HUES64 (cell line): Measurements from ENCODE around the gene BTC.

ENCODE experiments used
- H3K27ac ChIP-seq: 2 replicates; pipeline ENCODE4 v1.7.0; 2013; ENCODE audit warnings: low read depth, low read length, inconsistent platforms
- H3K27me3 ChIP-seq: 2 replicates; pipeline ENCODE4 v1.6.1; 2013; ENCODE audit warnings: mild to moderate bottlenecking, low read length; ENCODE audit not compliant: insufficient read depth
- H3K36me3 ChIP-seq: 2 replicates; pipeline ENCODE4 v1.6.1; 2013; ENCODE audit warnings: mild to moderate bottlenecking, low read length; ENCODE audit not compliant: insufficient read depth
- H3K4me1 ChIP-seq: 2 replicates; pipeline ENCODE4 v1.6.1; 2013; ENCODE audit warnings: mild to moderate bottlenecking, low read length, moderate library complexity; ENCODE audit not compliant: insufficient read depth
- H3K4me3 ChIP-seq: 2 replicates; pipeline ENCODE4 v1.5.1; 2013; ENCODE audit warnings: mild to moderate bottlenecking, low read length, moderate library complexity
- H3K9ac ChIP-seq: 2 replicates; pipeline ENCODE4 v1.6.1; 2013; ENCODE audit warnings: mild to moderate bottlenecking, low read depth, low read length
- H3K9me3 ChIP-seq: 2 replicates; pipeline ENCODE4 v1.6.1; 2013; ENCODE audit warnings: low read depth, low read length; ENCODE audit not compliant: insufficient read depth
- WGBS: fragments of 150-250, 120-280 bp; methylation state at CpG from one replicate; pipeline ENCODE4 v1.1.7; 2013; ENCODE audit warnings: missing lambda C conversion rate; 5-methylcytosine and 5-hydroxymethylcytosine counted together

BTC gene

DNA sequence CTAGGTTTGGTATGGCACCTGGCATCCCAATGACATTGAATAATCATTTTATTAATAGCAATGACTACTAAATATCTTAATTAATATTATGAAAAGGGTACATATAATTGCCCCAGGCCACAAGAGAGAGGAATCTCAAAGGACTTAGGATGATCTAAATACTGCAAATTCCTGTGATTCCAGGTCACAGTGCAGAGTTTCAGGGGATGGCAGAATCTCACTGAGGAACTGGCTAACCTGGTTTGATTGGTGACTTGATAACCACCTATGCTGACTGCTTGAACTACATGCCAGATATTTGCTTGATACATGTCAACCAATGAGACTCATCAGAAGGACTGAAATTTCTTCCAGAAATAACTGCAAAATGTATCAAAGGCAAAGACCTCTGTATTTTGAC is 37.2 kb downstream of the BTC start:
- no peak overlapping the region for H3K27ac ChIP-seq
- H3K27me3 ChIP-seq, result no peaks in the 10 kb centered on the region
- peaks cover under 1% of the 10 kb centered on the region; the same call in 1 of the 2 replicates for H3K4me1 ChIP-seq
- no peaks in the 10 kb centered on the region for H3K36me3 ChIP-seq
- H3K9me3 ChIP-seq, result no peaks in the 10 kb centered on the region
- no peak overlapping the region for H3K9ac ChIP-seq
- H3K4me3 ChIP-seq, result no peak overlapping the region

DNA sequence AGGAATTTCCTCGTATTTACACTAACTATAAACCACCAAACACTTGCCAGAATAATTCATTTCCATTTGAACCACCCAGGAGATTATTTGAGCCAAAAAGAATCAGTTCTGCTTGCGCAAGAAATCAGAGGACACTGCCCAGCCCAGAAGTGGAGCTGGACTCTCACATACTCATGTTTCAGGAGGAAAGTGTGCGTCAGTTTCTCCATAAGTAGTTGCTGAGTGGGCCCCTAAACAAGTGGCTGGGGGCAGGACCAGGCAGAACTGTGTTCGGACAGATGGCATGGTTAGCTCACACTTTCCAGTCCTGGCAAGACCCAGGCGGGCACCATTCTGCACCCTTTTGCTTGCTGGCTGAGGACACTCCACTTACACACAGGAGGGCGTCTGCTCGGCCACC is 38.8 kb downstream of the BTC start:
- WGBS, result 91% methylated on average over 7 of the region's 7 CpGs
- H3K4me1 ChIP-seq, result peaks cover 3% of the 10 kb centered on the region; the same call in 1 of the 2 replicates
- no peaks in the 10 kb centered on the region for H3K27me3 ChIP-seq
- H3K9me3 ChIP-seq, result no peaks in the 10 kb centered on the region
- no peak overlapping the region for H3K4me3 ChIP-seq
- H3K27ac ChIP-seq, result no peak overlapping the region
- H3K9ac ChIP-seq, result no peak overlapping the region
- H3K36me3 ChIP-seq, result no peaks in the 10 kb centered on the region

GRCh38 chr4:74754218-74754617 is 40.1 kb downstream of the BTC start:
- no peak overlapping the region for H3K4me3 ChIP-seq
- no peaks in the 10 kb centered on the region for H3K27me3 ChIP-seq
- H3K27ac ChIP-seq, result no peak overlapping the region
- H3K36me3 ChIP-seq, result no peaks in the 10 kb centered on the region
- no peak overlapping the region for H3K9ac ChIP-seq
- peaks cover 3% of the 10 kb centered on the region; the same call in 1 of the 2 replicates for H3K4me1 ChIP-seq
- H3K9me3 ChIP-seq, result no peaks in the 10 kb centered on the region

DNA sequence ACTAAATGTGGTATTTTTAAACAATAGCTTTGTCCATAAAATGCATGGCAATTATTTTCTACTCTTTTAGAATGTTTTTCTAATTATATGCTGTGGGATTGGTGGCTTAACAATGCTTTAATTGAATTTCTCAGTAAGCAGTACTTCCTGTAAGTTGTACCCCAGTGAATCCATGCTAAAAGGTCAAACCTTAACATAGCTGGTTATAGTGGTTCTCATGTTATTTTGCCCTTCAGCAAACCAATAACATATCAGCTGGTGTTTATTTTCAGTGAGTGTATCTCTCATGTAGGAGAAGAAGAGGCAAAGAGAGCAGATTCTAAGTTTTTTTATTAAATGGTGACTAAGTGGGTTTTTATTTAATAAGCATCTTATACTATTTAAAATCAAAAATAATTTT is 41.5 kb downstream of the BTC start:
- no peaks in the 10 kb centered on the region for H3K9me3 ChIP-seq
- no peaks in the 10 kb centered on the region for H3K36me3 ChIP-seq

DNA sequence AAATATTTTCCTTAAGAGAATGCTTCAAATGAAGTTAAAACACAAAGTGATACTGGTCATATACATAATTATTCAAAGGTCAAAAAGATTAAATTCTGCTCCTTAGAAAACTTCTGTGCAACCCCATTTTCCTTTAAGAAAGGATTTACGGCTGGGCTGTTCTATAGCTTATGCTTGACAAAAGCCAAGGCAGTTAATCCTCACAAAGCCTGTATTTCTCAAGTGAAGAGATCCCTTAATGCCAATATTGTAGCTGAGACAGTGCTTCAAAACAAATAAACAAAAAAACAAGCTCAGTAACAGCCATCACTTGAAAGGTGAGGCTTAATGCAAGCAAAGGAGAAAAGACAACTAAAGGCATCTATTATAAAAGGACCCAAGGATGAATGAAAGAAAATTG is 42.5 kb downstream of the BTC start:
- H3K4me1 ChIP-seq, result peaks cover 3% of the 10 kb centered on the region; the same call in 1 of the 2 replicates
- WGBS, result 77% methylated on average over 1 of the region's 1 CpG

More for the DNA sequence above, 41.5 kb downstream of the BTC start:
- no peak overlapping the region for H3K4me3 ChIP-seq
- peaks cover 3% of the 10 kb centered on the region; the same call in 1 of the 2 replicates for H3K4me1 ChIP-seq
- H3K9ac ChIP-seq, result no peak overlapping the region
- H3K27me3 ChIP-seq, result no peaks in the 10 kb centered on the region
- H3K27ac ChIP-seq, result no peak overlapping the region

GRCh38 chr4:74751247-74751646 is 43.1 kb downstream of the BTC start:
- no peak overlapping the region for H3K27ac ChIP-seq
- H3K4me3 ChIP-seq, result no peak overlapping the region
- no peaks in the 10 kb centered on the region for H3K27me3 ChIP-seq
- H3K9me3 ChIP-seq, result no peaks in the 10 kb centered on the region
- no peak overlapping the region for H3K9ac ChIP-seq
- 71% methylated on average over 5 of the region's 5 CpGs for WGBS
- H3K4me1 ChIP-seq, result peaks cover 3% of the 10 kb centered on the region; the same call in 1 of the 2 replicates
- H3K36me3 ChIP-seq, result no peaks in the 10 kb centered on the region

More for the DNA sequence above, 42.5 kb downstream of the BTC start:
- Histone ChIP-seq H3K4me3 (no peak overlapping the region), H3K36me3 (no peaks in the 10 kb centered on the region), H3K9ac (no peak overlapping the region), H3K27me3 (no peaks in the 10 kb centered on the region), H3K9me3 (no peaks in the 10 kb centered on the region), H3K27ac (no peak overlapping the region)

DNA sequence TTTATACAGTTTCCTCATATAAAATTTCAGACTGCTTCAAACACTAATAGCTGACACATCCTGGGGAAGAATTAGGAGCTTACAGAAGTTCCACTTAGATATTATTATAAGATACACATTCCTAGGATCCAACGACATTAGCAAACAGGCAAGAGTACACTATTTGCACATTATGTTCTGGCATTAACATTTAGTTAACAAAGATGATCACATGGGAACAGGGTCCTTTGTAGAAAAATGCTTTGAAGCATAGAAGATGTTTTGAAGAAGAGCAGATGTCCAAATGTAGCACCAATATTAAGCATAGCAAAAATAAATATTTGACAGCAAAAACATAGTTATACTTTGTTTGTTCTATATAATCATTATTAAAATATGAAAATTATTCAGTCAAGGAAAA is 52.1 kb downstream of the BTC start:
- H3K4me3 ChIP-seq, result no peak overlapping the region
- WGBS, result 100% methylated on average over 1 of the region's 1 CpG
- no peaks in the 10 kb centered on the region for H3K9me3 ChIP-seq
- no peaks in the 10 kb centered on the region for H3K4me1 ChIP-seq
- H3K27ac ChIP-seq, result no peak overlapping the region
- H3K9ac ChIP-seq, result no peak overlapping the region
- H3K27me3 ChIP-seq, result no peaks in the 10 kb centered on the region
- H3K36me3 ChIP-seq, result no peaks in the 10 kb centered on the region

DNA sequence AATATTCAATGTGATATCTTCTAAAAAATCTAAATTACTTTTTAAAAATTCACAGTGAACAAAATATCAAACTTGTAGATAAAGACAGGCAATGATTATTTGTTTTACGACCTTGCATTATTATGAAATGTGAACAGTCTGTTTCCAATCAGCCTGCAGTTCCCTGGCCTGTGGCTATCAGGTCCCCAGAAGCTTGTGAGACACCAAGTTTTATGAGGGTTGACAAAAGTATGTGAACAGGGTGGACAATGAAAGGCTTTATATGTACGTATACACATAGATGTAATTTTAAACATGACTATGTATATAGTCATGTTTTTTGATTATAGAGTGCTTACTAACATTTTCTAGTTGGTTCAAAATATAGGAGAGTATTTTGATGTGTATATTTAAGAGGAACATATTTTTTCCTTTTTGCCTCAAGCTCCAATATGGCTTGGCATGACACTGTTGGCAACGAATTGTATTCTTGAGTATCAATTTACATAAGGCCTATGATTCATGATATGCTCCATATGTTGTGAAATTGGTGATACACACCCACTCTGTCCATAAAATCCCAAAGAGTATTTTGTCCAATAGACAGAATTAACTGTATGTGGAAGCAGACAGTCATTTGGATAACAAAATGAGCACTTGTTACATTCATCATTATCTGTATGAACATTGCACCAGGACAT is 55.7 kb downstream of the BTC start:
- Histone ChIP-seq H3K27me3 (no peaks in the 10 kb centered on the region), H3K27ac (no peak overlapping the region), H3K4me3 (no peak overlapping the region), H3K4me1 (no peaks in the 10 kb centered on the region), H3K9me3 (no peaks in the 10 kb centered on the region), H3K9ac (no peak overlapping the region), H3K36me3 (no peaks in the 10 kb centered on the region)
- 90% methylated on average over 1 of the region's 3 CpGs for WGBS

DNA sequence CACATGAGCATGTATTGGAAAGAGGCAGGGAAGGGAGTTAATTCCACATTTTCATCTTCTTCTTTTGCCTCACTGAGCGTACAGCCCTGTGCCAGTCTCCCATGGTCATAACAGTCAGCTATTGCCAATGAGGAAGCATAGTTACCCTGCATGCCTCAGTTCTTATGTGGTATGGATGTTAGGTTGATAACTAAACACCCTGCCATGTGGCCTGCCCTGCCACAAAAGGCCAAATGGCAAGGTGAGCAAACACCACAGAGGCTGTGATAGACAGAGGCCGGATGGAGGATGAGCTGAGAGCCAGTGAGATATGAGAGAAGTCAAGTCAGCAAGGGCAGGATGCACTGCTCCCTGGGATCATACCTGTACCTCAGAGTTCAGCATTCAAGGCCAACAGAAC is 59.3 kb downstream of the BTC start:
- H3K9me3 ChIP-seq, result no peaks in the 10 kb centered on the region
- no peak overlapping the region for H3K4me3 ChIP-seq
- H3K9ac ChIP-seq, result no peak overlapping the region
- no peaks in the 10 kb centered on the region for H3K36me3 ChIP-seq
- no peaks in the 10 kb centered on the region for H3K27me3 ChIP-seq
- WGBS, result 93% methylated on average over 2 of the region's 2 CpGs
- no peaks in the 10 kb centered on the region for H3K4me1 ChIP-seq
- no peak overlapping the region for H3K27ac ChIP-seq

- 86% methylated on average over 1 of the region's 1 CpG for WGBS
- no peak overlapping the region for H3K27ac ChIP-seq
Observed at GRCh38 chr4:74733756-74734155, 60.6 kb downstream of the BTC start.

DNA sequence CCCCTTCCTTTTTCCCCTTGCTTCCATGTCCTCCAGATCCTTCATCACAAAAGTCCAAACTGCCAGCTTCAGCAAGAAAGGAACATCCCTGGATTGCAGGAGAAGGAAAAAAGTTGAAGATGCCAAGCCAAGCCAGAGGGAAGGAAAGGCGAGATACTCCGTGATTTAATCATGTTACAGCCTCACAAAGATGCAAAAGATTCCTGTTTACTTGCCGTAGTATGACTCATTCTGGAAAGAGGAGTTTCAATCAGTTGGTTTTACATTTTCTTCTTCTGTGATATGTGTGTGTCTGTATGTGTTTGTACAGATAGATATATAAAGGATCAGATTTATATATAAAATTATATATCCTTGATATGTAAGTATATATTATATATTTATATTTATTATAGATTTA is 69.3 kb downstream of the BTC start:
- Histone ChIP-seq H3K9me3 (no peaks in the 10 kb centered on the region), H3K4me3 (no peak overlapping the region), H3K36me3 (no peaks in the 10 kb centered on the region), H3K27ac (no peak overlapping the region), H3K27me3 (no peaks in the 10 kb centered on the region), H3K9ac (no peak overlapping the region), H3K4me1 (no peaks in the 10 kb centered on the region)
- WGBS, result 93% methylated on average over 3 of the region's 3 CpGs

More at GRCh38 chr4:74733756-74734155, 60.6 kb downstream of the BTC start:
- no peaks in the 10 kb centered on the region for H3K36me3 ChIP-seq
- H3K4me1 ChIP-seq, result no peaks in the 10 kb centered on the region
- H3K9ac ChIP-seq, result no peak overlapping the region
- H3K27me3 ChIP-seq, result no peaks in the 10 kb centered on the region
- no peaks in the 10 kb centered on the region for H3K9me3 ChIP-seq
- H3K4me3 ChIP-seq, result no peak overlapping the region

GRCh38 chr4:74716436-74716765 is 77.9 kb downstream of the BTC start:
- Histone ChIP-seq H3K27ac (no peak overlapping the region), H3K9ac (no peak overlapping the region), H3K36me3 (no peaks in the 10 kb centered on the region), H3K4me3 (no peak overlapping the region), H3K4me1 (no peaks in the 10 kb centered on the region), H3K9me3 (0 out of 2 replicates have a peak, but pooled peaks cover 3% of the 10 kb centered on the region), H3K27me3 (no peaks in the 10 kb centered on the region)
- WGBS, result 100% methylated on average over 1 of the region's 1 CpG
